ENCODE data around the gene DLEU7.
A peak's percentile ranks its signal among the peaks of the same experiment; 100 is the strongest.

DLEU7 gene

DNA sequence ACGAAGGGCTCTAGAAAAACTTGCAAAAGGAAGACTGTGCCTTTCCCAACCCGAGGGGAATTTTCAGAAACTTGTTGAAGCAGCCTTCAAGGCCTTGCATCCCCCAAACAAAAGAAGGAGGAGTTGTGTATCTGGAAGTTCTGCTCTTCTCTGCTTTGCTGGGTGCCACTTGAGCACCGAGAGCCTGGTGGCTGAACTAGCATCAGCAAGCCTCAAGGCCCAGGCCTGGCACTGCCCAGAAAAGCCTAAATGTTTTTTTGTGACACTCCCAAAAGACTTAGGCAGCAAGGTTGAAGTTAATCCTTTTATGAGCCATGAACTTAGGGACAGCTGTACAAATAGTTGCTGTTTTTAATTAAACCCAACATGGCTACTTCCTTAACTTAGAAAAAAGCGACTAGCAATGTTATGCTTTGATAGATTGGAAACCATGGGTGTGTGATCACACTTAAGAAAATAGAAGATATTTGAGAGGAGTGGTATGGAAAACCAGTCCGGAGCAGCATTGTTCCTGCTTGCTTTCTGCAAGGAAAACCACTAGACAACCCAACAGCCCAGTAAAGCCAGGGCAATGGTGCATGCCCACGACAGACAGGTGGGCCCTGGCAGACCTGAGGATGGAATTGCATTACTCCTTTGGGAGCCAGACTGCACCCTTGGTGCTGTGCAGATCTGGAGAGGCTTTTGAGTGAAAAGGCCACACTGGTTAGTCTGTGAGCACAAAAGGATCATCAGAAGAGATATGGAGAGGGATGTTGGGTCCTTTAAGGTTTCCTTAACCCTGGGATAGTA is 788 bp upstream of the DLEU7 start:
- DNase-seq (ENCODE audit: extremely low read depth in 1 of 2, low read depth in 1 of 2), result no peak

- DNase-seq (ENCODE audit: extremely low read depth in 1 of 2, low read depth in 1 of 2), result no peak
Measured at GRCh38 chr13:50842990-50843256, 569 bp downstream of the DLEU7 start.

DNA sequence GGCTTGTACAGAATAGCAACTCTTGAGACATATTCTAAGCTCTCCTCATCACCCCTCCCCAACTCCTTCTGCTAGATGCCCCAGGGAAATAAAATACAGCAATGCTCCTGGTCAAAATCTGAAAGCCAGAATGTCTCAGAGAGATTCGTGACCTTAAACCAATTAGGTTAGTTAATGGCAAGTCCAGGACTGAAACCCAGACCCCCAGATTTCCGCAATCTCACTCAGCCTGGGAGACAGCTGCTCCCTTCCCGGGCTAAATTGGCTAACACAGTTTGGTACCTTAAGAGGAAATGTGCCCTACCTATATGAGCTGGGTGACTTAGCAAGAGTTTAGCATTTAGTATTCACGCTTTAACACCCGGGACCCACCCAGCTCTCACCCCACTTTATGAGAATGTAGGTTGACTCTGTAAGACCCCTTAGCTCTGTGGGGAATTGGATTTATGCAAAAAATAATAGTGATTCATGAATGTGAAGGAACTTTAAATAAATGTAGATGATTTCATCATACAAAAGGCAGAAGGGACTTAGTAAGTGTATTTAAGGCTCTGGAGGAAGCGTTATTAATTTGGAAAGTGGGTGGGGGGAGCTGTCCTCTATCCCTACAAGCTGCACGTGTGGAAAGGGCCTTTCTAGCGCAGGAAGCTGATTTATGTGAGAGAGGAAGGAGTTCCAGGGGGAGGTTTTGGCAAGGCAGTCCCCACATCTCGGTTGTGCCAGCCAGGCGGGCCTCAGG is 1.1 kb downstream of the DLEU7 start:
- DNase-seq (ENCODE audit: extremely low read depth in 1 of 2, low read depth in 1 of 2), result no peak

DNA sequence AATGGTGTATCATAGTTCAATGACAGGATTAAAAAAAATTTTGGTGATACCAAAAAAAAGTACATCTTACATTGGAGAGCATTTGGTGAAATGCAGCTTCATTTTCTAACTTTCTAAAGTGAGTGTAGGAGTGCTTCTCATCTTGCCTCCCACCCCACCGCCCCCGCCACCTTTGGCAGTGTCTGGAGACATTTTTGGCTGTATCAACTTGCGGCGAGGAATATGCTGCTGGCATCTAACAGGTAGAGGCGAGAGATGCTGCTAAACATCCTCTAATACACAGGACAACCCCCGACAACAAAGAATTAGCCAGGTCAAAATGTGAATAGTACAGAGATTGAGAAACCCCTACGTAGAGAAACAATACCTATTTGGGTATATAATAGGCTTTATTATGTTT is 1.7 kb downstream of the DLEU7 start:
- DNase-seq (ENCODE audit: extremely low read depth in 1 of 2, low read depth in 1 of 2), result no peak

DNA sequence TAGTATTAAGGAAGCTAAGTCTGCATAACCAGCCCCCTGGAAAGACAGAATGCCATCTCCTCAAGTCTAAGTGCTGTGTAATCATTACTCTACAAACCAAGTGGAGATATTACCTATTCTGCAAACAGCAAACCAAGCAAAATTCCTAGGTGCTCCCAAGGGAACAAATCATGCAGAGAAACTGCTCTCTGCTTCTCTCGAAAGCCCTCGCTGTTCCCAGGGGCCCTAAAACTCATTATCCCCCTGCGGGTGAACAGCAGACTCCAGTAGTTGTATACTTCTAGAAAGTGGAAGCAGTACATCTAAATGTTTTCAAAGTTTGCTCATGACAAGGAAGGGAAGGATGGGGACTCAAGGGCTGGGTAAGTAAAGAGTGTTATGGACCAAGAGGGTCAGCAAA is 3.2 kb downstream of the DLEU7 start:
- DNase-seq (ENCODE audit: extremely low read depth in 1 of 2, low read depth in 1 of 2), result no peak

DNA sequence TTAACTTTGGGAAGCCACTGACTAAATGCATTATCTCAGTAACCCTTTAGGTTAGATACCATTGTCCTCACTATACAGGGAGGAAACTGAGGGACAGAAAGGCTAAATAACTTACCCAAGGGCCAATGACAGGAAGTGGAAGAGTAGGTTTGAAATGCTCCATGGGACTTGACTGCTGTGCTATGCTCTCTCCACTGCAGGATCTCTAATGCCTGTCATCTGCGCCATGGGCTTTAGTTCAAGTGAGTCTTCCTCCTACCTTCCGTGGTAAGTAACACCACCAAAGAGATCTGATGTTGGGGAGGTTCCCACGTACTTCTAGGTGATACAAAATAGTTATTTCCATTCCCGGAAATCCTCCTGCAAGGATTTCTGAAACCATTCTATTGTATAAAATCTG is 3.7 kb downstream of the DLEU7 start:
- DNase-seq (ENCODE audit: extremely low read depth in 1 of 2, low read depth in 1 of 2), result no peak

- no peak for DNase-seq (ENCODE audit: extremely low read depth in 1 of 2, low read depth in 1 of 2)
Measured at GRCh38 chr13:50838701-50839100, 4.8 kb downstream of the DLEU7 start.

DNA sequence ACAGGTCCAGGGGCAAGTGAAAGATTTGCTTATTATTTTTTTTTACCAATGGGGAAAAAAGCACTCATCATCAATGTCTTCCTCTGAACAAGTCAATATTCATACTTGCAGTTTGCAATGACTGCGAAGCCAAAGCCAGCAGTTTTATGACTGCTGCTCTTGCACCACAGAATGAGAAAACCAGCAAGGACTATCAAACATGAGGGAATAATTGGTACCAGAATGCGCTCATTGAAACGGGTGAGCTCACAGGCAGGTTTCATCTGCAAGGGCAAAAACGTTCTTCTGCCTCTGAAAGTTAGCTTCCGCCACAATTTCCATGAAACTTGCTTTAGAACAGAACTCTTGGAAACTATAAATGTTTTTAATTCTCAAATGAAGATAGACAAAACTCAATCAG is 5.5 kb downstream of the DLEU7 start:
- DNase-seq (ENCODE audit: extremely low read depth in 1 of 2, low read depth in 1 of 2), result no peak

- DNase-seq (ENCODE audit: extremely low read depth in 1 of 2, low read depth in 1 of 2), result no peak
Measured at GRCh38 chr13:50831512-50831911, 12.0 kb downstream of the DLEU7 start.

DNA sequence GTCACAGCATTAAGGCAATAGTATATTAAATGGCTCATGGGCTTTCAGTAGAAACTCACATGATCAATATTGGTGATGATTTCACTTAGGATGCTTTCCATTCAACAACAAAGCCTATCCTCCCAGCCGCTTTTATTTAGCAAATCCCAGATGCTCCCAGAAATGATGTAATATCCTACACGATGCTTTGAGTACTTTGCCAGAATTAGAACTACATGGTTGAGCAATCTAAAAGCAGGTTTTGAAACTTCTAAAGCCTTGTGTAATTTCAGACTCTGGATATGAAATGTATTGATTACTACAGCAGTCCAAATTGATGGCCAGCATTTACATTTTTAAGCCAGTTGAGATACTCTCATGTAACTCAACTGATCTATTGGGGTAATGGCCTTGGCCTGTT is 13.6 kb downstream of the DLEU7 start:
- no peak for DNase-seq (ENCODE audit: extremely low read depth in 1 of 2, low read depth in 1 of 2)

- no peak for DNase-seq (ENCODE audit: extremely low read depth in 1 of 2, low read depth in 1 of 2)
Measured at GRCh38 chr13:50829226-50829625, 14.3 kb downstream of the DLEU7 start.

- DNase-seq (ENCODE audit: extremely low read depth in 1 of 2, low read depth in 1 of 2), result no peak
Measured at GRCh38 chr13:50826035-50826434, 17.5 kb downstream of the DLEU7 start.

GRCh38 chr13:50812242-50812641 is 31.2 kb downstream of the DLEU7 start:
- no peak for DNase-seq (ENCODE audit: extremely low read depth in 1 of 2, low read depth in 1 of 2)

- DNase-seq (ENCODE audit: extremely low read depth in 1 of 2, low read depth in 1 of 2), result no peak
Measured at GRCh38 chr13:50810998-50811397, 32.5 kb downstream of the DLEU7 start.

- DNase-seq (ENCODE audit: extremely low read depth in 1 of 2, low read depth in 1 of 2), result no peak
Measured at GRCh38 chr13:50810468-50810867, 33.0 kb downstream of the DLEU7 start.

DNA sequence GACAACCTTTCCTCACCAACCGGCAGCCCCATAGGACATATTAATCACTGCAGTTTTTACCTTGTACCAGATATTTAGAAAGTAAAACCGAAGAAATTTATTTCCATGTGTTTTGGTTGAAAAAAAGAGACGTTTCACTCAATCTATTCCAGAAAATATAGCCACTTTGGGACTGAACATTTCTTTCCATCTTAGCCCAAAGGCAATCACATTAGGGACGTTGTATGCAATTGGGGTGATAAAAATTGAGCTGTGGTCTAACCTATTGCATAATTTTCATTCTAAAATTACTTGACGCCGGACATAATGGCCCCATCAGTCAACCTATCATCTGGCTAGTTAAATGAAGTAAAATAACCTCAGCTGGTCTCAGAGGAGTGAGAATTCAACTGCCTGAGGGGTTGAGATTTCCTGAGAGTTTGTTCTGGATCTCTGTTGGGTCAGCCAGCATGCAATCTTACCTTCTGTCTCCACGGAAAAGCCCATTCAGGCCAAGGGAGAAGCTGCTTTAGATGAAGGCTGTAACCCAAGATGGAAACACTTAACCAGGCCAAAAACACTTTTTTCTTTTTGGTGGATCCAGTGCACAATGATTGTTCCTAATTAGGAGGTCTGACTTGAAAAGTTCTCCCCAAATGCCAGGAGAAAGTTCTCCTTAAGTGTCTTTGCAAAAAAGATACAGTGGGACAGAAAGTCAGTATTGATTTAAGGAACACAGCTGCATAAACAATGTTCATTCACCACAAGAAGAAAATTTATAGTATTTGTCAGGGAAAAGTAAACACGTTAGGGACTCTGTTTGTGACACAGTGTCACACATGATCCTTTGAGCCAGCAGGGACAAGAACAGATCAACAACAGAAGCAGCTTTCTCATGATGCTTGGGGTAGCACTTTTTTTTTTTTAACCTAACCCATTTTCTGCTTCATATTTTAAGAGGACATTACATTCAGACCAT is 34.1 kb downstream of the DLEU7 start:
- no peak for DNase-seq (ENCODE audit: extremely low read depth in 1 of 2, low read depth in 1 of 2)

DNA sequence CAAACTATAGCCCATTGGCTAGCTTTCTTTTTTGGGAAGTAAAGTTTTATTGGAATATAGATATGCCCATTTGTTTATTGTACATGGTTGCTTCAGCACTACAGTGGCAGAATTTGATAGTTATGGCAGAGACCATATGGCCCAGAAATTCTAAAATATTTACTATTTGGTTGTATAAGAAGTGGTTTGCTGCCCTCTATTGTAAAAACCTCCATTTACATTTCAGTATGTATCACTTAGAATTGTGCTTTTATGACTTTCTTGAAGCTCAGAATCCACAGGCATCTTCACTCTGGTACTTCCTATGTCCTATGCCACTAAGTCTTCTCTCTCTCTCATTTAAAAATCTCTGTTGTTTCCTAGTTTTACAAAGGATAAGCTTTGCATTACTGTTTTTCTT is 37.7 kb downstream of the DLEU7 start:
- DNase-seq (ENCODE audit: extremely low read depth in 1 of 2, low read depth in 1 of 2), result no peak

DNA sequence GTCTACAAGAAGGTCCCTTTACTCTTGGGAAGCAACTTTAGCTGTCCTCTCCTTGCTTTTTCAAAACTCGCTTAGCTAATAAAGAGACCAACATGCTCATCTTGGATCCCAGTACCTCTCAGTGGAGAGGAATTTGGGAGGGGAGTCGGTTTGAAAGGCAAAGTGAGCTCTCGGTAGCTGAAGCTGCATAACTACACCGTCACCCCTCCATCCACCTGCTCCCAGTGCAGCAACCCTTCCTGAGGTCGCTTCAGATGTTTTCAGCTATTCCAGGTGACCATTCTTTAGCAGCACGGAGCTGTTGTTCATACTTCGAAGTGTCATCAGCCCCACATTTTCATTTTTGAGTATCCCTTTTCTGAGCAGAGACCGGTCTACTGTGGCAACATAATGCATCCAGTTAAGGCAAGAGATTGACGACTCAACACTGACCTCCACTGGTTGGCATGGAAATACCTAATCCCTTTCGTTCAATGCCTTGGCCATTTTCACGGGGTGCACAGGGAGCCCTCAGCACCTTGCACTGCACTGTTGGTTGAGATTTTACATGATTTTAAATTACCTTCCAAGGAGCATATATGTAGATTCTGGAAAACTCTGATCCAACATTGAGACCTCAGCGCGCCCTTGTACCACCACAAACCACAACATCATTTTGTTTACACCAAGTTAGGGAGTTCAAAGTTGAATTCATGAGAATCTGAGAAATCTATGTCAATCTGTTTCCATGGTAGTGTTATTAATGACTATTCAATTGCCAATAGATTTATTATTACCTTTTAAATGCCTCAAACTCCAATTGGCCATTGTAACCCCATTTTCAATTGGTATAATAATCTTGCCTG is 42.2 kb downstream of the DLEU7 start:
- DNase-seq (ENCODE audit: extremely low read depth in 1 of 2, low read depth in 1 of 2), result peak; percentile 28 to 33

DNA sequence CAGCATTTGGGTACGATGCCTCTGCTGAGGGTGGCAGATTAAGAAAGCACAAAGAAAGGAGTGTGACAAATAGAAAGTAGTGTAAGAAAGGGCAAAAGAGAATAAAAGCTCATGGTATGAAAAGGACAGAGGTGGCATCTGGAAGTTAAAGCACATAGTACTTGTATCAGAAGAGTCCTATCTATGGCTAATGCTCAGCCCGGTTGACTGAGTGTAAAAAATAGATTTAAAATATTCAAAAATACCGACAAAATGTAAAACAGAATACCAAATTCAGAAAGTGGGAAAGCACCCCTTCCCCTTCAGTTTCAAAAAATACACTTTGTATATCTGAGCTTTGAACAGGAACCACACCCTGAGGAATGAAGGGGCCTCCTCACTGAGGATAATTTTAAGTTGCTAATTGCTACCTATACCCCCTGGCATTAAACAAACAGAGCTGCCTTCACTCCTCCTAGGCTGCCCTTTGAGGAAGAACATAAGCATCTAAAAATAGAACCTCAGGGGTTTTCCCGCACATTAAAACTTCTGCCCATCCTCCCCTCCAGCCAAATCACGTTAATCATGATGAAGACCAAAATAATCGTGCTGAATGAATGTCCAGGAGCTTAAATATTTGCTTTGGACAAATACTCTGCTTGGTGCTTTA is 43.3 kb downstream of the DLEU7 start:
- DNase-seq (ENCODE audit: extremely low read depth in 1 of 2, low read depth in 1 of 2), result no peak

DNA sequence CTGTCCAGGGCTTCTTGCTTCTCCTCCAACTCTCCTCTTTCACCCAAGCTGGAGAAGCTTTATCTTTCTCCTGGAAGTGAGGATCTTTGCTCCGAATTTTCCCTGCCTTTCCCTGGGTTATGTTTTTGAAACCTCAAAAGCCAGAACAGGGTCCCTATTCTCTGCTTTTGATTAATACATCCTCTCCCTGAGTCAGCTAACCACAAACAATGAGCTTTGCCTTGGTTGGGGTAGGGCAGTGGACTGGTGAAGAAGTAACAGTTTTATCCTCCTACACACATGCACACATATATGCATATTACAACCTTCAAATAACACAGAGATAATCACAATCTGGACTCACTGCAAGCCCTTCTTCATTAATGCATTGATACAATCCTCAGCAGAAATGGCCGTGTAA is 44.6 kb downstream of the DLEU7 start:
- DNase-seq (ENCODE audit: extremely low read depth in 1 of 2, low read depth in 1 of 2), result no peak
